ENCODE data around the gene NSMCE3.

NSMCE3 gene

DNA sequence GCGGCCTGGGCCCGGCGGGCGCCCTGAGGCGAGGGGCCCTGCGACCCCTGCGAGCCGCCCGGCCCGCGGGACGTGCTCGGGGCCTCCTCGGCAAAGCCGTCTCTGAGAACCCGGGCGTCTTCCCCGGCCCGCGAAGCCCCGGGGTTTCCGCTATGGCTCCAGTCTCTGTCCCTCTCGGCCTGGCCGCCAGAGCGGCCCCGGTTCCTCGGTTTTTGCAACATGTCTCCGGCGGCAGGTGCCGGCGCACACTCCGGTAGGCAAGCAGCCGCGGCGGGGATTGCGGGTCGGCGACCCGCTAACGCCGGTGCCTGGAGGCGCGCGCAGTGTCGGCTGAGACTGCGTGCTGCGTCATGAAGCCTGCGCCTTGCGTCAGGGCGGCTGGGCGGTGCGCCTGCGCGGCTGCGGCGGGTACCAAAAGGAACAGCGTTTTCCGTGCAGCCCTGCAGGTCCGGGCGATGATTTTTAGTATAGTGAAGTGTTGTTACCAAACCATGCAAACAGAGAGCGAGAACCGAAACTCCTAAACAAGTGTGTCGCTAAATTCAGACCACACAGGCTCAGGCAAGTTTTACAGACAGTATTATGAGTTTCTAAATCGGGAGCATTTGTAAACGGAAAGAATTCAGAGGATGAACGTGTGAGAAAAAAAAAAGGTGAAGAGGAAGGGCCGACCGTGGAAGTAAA, at the start of gene NSMCE3:
Gene NSMCE3 (minus strand): TSS at position 338 of the 684 bp plus-strand sequence. CDS start 117 bp downstream, at position 221.
- peak; percentile 63 to 67 for DNase-seq (ENCODE audit: low read depth in 2 of 2)

DNA sequence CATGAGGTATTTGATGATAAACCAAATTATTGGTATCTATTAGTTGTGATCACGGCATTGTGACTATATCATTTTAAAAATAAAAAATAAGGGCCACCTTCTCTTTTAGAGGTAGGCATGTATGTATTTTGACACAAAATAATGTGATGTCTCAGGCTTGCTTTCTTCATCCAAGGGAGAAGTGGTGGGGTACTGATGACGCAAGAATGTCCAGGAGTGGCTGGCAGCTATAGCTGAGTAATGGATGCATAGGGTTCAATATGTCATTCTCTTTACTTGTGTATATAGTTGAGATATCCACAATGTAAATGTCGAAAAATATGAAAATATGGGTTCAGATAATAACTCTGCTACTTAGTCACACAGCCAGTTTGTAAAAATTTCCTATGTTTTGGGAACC, 46.8 kb upstream of the NSMCE3 start:
- DNase-seq (ENCODE audit: low read depth in 2 of 2), result no peak

DNA sequence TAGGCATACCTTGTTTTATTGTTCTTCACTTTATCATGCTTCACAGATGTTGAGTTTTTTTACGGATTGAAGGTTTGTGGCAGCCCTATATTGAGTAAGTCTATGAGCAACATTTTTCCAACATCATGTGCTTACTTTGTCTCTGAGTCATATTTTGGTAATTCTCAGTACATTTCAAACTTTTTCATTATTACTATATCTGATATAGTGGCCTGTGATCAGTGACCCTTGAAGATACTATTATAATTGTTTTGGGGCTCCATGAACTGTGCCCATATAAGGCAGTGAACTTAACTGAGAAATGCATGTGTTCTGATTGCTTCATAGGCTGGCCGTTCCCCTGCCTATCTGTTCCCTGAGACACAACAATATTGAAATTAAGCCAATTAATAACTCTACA, 42.8 kb upstream of the NSMCE3 start:
- DNase-seq (ENCODE audit: low read depth in 2 of 2), result peak; percentile 33 to 44

DNA sequence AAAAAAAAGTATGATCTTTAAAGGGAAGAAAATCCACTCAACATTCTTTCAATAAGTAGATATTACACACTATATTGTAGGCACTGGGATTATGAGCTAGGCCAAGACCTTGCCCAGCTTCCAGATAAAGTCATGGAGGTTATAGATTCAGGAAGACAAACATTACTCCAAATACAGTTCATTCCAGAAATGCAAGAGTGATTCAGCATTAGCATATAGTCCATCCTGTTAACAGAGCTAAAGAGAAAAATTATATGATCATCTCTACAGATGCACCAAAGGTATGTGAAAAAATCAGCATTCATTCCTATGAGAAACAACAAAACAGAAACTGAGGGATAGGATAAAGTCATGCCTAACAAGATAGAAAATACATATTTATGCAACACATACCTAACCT, 42.1 kb upstream of the NSMCE3 start:
- DNase-seq (ENCODE audit: low read depth in 2 of 2), result no peak

GRCh38 chr15:29309139-29309538, 39.5 kb upstream of the NSMCE3 start:
- no peak for DNase-seq (ENCODE audit: low read depth in 2 of 2)

DNA sequence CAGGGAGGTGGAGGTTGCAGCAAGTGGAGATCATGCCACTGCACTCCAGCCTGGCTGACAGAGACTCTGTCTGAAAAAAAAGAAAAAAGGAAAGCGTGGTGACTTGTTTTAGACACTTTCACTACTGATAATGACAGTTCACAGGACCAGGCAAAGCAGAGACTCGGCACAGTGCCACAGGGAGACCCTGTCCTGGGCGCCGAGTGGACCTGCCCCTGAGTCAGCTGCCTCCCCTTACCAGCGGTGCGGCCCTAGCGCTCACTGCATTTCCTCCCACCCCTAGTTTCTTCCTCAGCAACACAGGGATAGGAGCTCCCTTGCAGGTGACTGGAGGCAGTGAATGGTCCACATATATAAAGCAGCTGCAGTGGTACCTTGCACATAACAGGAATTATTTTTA, 38.7 kb upstream of the NSMCE3 start:
- no peak for DNase-seq (ENCODE audit: low read depth in 2 of 2)

- DNase-seq (ENCODE audit: low read depth in 2 of 2), result no peak
Observed at GRCh38 chr15:29305556-29305955, 35.9 kb upstream of the NSMCE3 start.

DNA sequence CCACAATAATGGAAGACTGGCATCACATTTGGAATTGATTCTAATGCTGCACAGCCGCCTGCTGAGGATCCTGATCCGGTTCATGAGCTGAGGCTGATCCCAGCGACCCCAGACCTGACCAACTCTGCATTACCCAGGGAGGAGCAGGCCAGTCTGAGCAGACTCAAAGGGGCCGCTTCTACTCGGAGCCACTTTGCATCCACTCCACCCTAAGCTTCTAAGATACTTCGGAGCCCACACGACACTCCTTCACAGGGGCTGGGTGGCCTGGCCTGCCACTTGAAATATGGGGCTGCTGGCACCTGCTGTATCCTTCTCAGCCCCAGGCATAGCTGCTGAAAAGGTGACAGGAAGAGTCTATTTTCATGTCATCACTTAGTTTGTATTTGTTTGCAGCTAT, 33.2 kb upstream of the NSMCE3 start:
- no peak for DNase-seq (ENCODE audit: low read depth in 2 of 2)

DNA sequence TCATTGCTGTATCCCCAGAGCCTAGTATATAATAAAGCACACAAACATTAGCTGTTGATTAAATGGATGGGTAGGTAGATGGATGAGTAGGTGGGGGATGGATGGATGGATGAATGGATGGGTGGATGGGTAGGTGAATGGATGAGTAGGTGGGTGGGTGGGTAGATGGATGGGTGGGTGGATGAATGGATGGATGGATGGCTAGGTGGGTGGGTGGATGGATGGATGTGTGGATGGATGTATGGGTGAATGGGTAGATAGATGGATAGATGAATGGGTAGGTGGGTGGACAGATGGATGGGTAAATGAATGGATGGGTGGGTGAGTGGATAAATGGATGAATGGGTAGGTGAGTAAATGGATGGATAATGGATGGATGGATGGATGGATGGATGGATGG, 30.2 kb upstream of the NSMCE3 start:
- DNase-seq (ENCODE audit: low read depth in 2 of 2), result no peak

- DNase-seq (ENCODE audit: low read depth in 2 of 2), result no peak
Observed at GRCh38 chr15:29299331-29299730, 29.7 kb upstream of the NSMCE3 start.

- DNase-seq (ENCODE audit: low read depth in 2 of 2), result no peak
Observed at GRCh38 chr15:29294732-29295325, 25.2 kb upstream of the NSMCE3 start.

- DNase-seq (ENCODE audit: low read depth in 2 of 2), result no peak
Observed at GRCh38 chr15:29291067-29291845, 21.6 kb upstream of the NSMCE3 start.

GRCh38 chr15:29289173-29289572, 19.6 kb upstream of the NSMCE3 start:
- DNase-seq (ENCODE audit: low read depth in 2 of 2), result no peak

DNA sequence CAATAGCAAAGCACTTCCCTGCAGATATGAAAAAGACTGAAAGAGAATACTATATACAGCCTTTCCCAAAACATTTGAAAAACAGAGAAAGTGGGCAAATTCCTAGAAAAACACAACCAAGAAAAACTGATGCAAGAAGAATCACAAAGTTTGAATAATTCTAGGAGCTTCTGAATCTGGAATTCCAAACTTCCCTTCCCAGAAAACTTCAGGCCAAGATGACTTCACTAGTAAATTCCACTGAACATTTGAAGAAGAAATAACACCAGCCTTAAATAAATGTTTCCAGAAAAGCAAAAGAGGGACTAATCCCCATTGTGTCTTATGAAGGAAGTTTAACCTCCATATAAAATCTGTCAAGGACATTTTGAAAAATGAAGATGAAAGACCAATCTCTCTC, 15.8 kb upstream of the NSMCE3 start:
- DNase-seq (ENCODE audit: low read depth in 2 of 2), result no peak

GRCh38 chr15:29283381-29283780, 13.8 kb upstream of the NSMCE3 start:
- no peak for DNase-seq (ENCODE audit: low read depth in 2 of 2)

GRCh38 chr15:29280514-29280913, 10.9 kb upstream of the NSMCE3 start:
- no peak for DNase-seq (ENCODE audit: low read depth in 2 of 2)

DNA sequence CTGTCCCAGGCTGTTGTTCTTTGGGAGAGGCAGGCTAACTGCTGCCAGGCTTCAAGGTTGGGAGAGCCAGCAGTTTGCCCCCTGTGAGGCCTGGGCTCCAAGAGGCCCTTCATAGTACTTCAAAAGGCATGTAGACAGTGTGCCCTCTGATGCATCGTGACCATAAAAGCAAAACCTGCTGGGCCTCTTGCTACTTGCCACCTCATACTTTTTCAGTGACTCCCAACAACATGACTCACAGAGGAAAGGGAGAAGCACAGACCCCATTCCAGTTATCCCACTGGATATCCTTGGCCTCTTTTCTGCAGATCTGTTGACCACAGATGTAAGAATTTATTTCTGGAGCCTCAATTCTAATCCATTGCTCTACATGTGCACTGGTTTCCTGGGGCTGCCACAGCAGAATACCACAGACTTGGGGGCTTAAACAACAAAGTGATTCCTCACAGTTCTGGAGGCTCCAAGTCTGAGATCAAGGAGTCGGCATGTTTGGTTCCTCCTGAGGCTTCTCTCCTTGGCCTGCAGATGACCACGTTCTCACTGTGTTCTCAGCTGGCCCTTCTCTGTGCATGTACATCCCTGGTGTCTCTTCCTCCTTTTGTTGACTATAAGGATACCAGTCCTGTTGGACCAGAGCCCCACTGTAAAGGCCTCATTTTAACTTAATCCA, 8.9 kb upstream of the NSMCE3 start:
- DNase-seq (ENCODE audit: low read depth in 2 of 2), result peak; percentile 84 to 85

GRCh38 chr15:29276366-29276765, 6.7 kb upstream of the NSMCE3 start:
- no peak for DNase-seq (ENCODE audit: low read depth in 2 of 2)

DNA sequence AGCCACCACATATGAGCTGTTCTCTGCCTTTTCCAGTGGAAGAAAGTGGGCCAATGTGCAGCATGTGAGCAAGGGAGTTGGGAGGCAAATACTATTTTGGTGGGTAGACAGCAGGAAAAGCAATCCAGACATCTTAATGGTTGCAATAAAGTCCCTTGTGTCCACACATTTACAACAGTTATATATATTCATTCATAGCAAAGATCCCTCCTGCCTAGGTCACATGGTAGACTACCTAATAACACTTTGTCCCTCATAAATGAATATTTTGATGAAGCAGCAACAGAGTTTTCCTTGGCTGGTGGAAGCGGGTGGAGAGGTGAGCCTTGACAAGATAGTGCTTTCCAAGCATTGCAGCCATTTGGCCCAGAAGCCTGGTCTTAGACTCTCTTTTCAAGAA, 6.2 kb upstream of the NSMCE3 start:
- DNase-seq (ENCODE audit: low read depth in 2 of 2), result no peak

- DNase-seq (ENCODE audit: low read depth in 2 of 2), result no peak
Observed at GRCh38 chr15:29274946-29275345, 5.3 kb upstream of the NSMCE3 start.

GRCh38 chr15:29272219-29272618, 2.6 kb upstream of the NSMCE3 start:
- DNase-seq (ENCODE audit: low read depth in 2 of 2), result no peak

GRCh38 chr15:29270976-29271375, 1.4 kb upstream of the NSMCE3 start:
- no peak for DNase-seq (ENCODE audit: low read depth in 2 of 2)

Measured in fibroblast of skin of left biceps (primary cell).